ENCODE results near the gene DEFB114.
"Not testable (repeated sequence)": the region's sequence is repeated elsewhere in the genome, so short reads cannot be mapped to it uniquely, and the experiment has no call there.

GRCh38 chr6:49944068-49944467, 19.9 kb downstream of the DEFB114 start:
- TF ChIP-seq POLR2A, CTCF (IDR thresholded peaks at IDR 0.05): not testable (repeated sequence)

All from adrenal gland (tissue), 5 donors.